ENCODE data around the gene SMS. TPM values are rescaled to one million over a fixed set of nuclear protein-coding genes. Genes with fewer than 3 reads are reported as not detected.

The SMS gene
- total and polyA plus RNA-seq, 2 of the 4 experiments (the other 2 are of a cell fraction) = 176 to 230 TPM

DNA sequence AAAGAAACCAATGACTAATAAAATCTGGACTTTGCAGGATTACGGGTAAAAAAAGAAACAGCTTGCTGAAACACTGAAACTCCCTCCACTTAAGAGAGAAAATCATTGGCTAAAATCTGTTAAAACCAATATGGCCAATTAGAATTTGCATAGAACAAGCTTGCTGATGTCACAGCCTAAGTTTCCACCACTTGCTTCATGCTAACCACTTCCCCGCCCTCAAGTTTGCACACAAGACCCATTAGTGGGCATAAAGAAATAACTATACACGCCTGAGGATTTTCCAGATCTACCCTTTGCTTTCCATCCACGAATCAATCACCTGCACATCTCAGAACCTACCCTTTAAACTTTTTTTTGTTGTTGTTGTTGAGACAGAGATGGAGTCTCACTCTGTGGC lies 48.9 kb downstream of the SMS start:
- no peak overlapping the region for H3K27ac ChIP-seq (ENCODE audit: insufficient read depth, low read length)
- no CpG with 5 or more reads among the region's 4 CpGs for WGBS, 2 experiments (ENCODE audit: extremely low coverage in 2 of 2, insufficient read length in 1 of 2)
- DNase-seq (no peak), ATAC-seq (ENCODE audit: low read depth) (no peak)
- no peak overlapping the region for H3K4me2 ChIP-seq (ENCODE audit: low read depth, low read length)
- no peaks in the 10 kb centered on the region for H3K9me3 ChIP-seq (ENCODE audit: control insufficient read depth, insufficient read depth, low read length)
- H3K4ac ChIP-seq (ENCODE audit: low read depth, low read length) = no peak overlapping the region
- no peak overlapping the region for H2BK5ac ChIP-seq (ENCODE audit: low read depth, low read length, poor library complexity, severe bottlenecking)
- no peaks in the 10 kb centered on the region; the same call in 1 of the 2 replicates for H4K20me1 ChIP-seq (ENCODE audit: insufficient read depth, low read length)
- BruUV-seq (replicated peaks) = no TSS peak
- no peak overlapping the region for H3K9ac ChIP-seq (ENCODE audit: low read depth, low read length)
- no peak overlapping the region for H2AK9ac ChIP-seq (replicated peaks; ENCODE audit: low read depth, low read length, poor library complexity)
- in situ Hi-C loops (cut with MboI; ENCODE audit: low sequenced_read_pairs) = no loop called here
- peaks cover 4 to 5% of the 10 kb centered on the region in 2 experiments; a peak in 3 of 4 replicates for H3K79me1 ChIP-seq (ENCODE audit: low read depth in 1 of 2, low read length in 2 of 2)
- no peak overlapping the region for H3K23ac ChIP-seq (ENCODE audit: low read depth, low read length)
- H3K14ac ChIP-seq (replicated peaks; ENCODE audit: low read depth, low read length) = no peak overlapping the region
- no peak overlapping the region for H3K18ac ChIP-seq (ENCODE audit: low read depth, low read length)
- H3K56ac ChIP-seq (ENCODE audit: extremely low read depth, insufficient read depth, low read length) = no peak overlapping the region
- no peaks in the 10 kb centered on the region for H3K9me1 ChIP-seq (ENCODE audit: insufficient read depth, low read length)
- ChIA-PET CTCF (interaction anchor here (0.7 kb wide), 1 partner anchor 14 kb away, joined by 3 read pairs; no protein-coding TSS in a partner anchor), POLR2A (ENCODE audit: unreplicated experiment) (no interaction called here)
- dilution Hi-C loops (cut with HindIII; ENCODE audit: low sequenced_read_pairs, unreplicated experiment) = no loop called here
- H3K36me3 ChIP-seq (ENCODE audit: control insufficient read depth, insufficient read depth, low read length) = peaks cover 34% of the 10 kb centered on the region
- H2BK20ac ChIP-seq (ENCODE audit: low read depth, low read length) = no peak overlapping the region
- no peaks in the 10 kb centered on the region for H3K27me3 ChIP-seq (ENCODE audit: control insufficient read depth, insufficient read depth, low read length)
- H2BK15ac ChIP-seq (ENCODE audit: low read depth, low read length) = no peak overlapping the region
- H2AFZ ChIP-seq (replicated peaks; ENCODE audit: low read length, poor library complexity) = no peak overlapping the region
- intact Hi-C loops (cut with micrococcal nuclease) = loop anchor here (5.0 kb wide), 1 partner anchor 1333 kb away; no protein-coding TSS in a partner anchor
- H2BK120ac ChIP-seq (ENCODE audit: low read depth, low read length) = no peak overlapping the region
- no peak overlapping the region for H4K91ac ChIP-seq (ENCODE audit: insufficient read depth, low read depth, low read length)
- H3K4me3 ChIP-seq (ENCODE audit: insufficient read depth, low read depth, low read length) = no peak overlapping the region
- H3K4me1 ChIP-seq (ENCODE audit: control insufficient read depth, insufficient read depth, low read length) = 0 out of 2 replicates have a peak, but pooled peaks cover 5% of the 10 kb centered on the region
- no peak overlapping the region for H2AK5ac ChIP-seq (ENCODE audit: low read depth, low read length)
- TF ChIP-seq RFX5 (IDR thresholded peaks at IDR 0.05; ENCODE audit: low read depth, low read length) (no peak), CHD1 (IDR thresholded peaks at IDR 0.05; ENCODE audit: low read depth, low read length) (no peak), CTCF (conservative IDR thresholded peaks at IDR 0.05; ENCODE audit: low read depth, low read length) (no peak), POLR2A (IDR thresholded peaks at IDR 0.05; ENCODE audit: low read depth, low read length) (no peak), RCOR1 (IDR thresholded peaks at IDR 0.05; ENCODE audit: insufficient replicate concordance, low read length) (no peak), MAFK (IDR thresholded peaks at IDR 0.05; ENCODE audit: low read depth, low read length) (no peak), RAD21 (IDR thresholded peaks at IDR 0.05; ENCODE audit: low read length) (no peak), FOS (IDR thresholded peaks at IDR 0.05; ENCODE audit: low read depth, low read length) (no peak), NFE2L2 (IDR thresholded peaks at IDR 0.05; ENCODE audit: low read depth, low read length) (no peak), CEBPB (IDR thresholded peaks at IDR 0.05; ENCODE audit: low read depth, low read length) (no peak), MAZ (IDR thresholded peaks at IDR 0.05; ENCODE audit: borderline replicate concordance, low read depth, low read length) (no peak)
- TF ChIP-seq, protein P1, sequence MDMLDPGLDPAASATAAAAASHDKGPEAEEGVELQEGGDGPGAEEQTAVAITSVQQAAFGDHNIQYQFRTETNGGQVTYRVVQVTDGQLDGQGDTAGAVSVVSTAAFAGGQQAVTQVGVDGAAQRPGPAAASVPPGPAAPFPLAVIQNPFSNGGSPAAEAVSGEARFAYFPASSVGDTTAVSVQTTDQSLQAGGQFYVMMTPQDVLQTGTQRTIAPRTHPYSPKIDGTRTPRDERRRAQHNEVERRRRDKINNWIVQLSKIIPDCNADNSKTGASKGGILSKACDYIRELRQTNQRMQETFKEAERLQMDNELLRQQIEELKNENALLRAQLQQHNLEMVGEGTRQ (IDR thresholded peaks at IDR 0.05; ENCODE audit: low read depth, low read length) = no peak
- H4K8ac ChIP-seq (ENCODE audit: low read depth in 2 of 2, low read length in 2 of 2) = no peak overlapping the region
- H4K5ac ChIP-seq (ENCODE audit: low read depth, low read length) = no peak overlapping the region
